Inferior parietal cortex (tissue), 1 donor: ENCODE measurements around the gene EIF2S1.
"Not testable (repeated sequence)": the region's sequence is repeated elsewhere in the genome, so short reads cannot be mapped to it uniquely, and the experiment has no call there.

Experiments
- DNase-seq: peaks from one replicate; pipeline ENCODE4 v3.0.0-alpha.2; 2016; ENCODE audit errors: extremely low spot score

The EIF2S1 gene

GRCh38 chr14:67359775-67360469 is at the start of gene EIF2S1, which contains the start of gene ATP6V1D:
Gene EIF2S1, plus strand, starts transcription at chr14:67360328. Its CDS starts 4,440 bp downstream, at chr14:67364768.
Gene ATP6V1D, minus strand, starts transcription at chr14:67359804. Its CDS starts 106 bp downstream, at chr14:67359698.
- DNase-seq = peak; percentile 99

- DNase-seq = no peak
These were observed 48.3 kb upstream of the EIF2S1 start for GRCh38 chr14:67311868-67312267.

DNA sequence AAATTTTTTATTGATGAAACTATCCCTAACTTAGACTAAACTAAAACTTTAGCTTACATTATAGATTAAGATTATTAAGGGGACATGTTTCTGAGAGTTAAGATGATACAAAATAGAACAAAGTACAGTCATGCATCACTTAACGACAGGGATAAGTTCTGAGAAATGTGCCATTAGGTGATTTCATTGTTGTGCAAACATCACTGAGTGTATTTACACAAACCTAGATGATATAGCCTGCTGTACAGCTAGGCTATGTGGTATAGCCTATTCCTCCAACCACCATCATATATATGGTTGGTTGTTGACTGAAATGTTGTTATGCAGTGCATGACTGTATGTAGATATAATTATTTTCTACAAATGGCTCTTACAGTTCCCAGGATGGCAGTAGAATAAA is 47.0 kb upstream of the EIF2S1 start:
- DNase-seq = no peak

DNA sequence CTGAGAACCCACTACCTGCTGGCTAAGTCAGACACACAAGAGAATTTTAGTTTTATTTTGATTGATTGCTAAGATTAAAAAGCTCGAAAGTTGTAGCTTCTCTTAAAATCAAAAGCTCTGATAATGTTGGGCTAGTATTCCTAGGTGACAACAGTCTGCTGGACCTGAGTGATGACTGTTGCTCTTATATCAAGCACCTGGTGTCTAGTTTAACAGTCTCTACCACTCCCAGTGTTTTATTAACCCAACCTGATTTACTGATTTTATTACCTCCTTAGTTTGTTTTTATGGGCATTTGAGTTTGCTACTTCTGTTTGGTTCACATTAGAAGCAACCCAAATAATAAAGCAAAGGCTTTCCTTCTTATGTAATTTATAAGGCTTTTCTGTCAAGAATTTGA is 42.3 kb upstream of the EIF2S1 start:
- no peak for DNase-seq

DNA sequence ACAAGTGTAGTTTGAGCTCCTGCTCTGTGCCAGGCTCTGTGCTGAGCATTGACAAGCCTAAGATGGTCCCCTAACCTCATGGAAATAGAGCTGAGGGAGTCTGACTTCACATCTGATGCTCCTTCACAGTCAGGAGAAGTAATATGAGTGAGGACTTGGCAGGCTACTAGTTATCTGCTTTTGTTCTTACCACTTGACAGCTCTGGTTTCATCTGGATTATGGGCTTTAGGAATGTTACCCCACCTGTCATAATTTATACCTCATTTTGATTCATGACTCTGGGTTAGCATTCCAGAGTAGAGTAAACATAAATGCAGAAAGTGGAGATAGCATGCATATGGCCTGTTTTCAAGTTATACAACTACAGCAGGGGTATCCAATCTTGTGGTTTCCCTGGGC is 41.0 kb upstream of the EIF2S1 start:
- DNase-seq = no peak

DNA sequence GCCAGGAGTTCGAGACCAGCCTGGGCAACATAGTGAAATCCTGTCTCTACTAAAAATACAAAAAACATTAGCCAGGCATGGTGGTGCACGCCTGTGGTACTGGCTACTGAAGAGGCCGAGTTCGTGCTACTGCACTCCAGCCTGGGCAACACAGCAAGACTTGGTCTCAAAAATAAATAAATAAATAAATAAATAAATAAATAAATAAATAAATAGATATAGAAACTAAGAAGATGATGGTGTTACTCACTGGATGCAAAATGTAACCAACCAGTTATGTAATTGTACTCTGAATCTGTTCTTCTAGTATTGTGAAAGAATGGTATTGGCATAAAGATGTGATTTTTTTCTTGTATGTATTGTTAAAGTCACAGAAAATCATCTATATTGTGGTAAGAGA is 30.5 kb upstream of the EIF2S1 start:
- not testable (repeated sequence) for DNase-seq

GRCh38 chr14:67331368-67332125 is 28.6 kb upstream of the EIF2S1 start:
- DNase-seq = no peak

GRCh38 chr14:67332468-67332867 is 27.7 kb upstream of the EIF2S1 start:
- DNase-seq = no peak

GRCh38 chr14:67335781-67336180 is 24.3 kb upstream of the EIF2S1 start:
- no peak for DNase-seq

DNA sequence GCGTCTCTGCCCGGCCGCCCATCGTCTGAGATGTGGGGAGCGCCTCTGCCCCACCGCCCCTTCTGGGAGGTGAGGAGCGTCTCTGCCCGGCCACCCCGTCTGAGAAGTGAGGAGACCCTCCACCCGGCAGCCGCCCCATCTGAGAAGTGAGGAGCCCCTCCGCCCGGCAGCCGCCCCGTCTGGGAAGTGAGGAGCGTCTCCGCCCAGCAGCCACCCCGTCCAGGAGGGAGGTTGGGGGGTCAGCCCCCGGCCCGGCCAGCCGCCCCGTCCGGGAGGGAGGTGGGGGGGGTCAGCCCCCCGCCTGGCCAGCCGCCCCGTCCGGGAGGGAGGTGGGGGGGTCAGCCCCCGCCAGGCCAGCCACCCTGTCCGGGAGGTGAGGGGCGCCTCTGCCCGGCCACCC is 18.9 kb upstream of the EIF2S1 start:
- not testable (repeated sequence) for DNase-seq

DNA sequence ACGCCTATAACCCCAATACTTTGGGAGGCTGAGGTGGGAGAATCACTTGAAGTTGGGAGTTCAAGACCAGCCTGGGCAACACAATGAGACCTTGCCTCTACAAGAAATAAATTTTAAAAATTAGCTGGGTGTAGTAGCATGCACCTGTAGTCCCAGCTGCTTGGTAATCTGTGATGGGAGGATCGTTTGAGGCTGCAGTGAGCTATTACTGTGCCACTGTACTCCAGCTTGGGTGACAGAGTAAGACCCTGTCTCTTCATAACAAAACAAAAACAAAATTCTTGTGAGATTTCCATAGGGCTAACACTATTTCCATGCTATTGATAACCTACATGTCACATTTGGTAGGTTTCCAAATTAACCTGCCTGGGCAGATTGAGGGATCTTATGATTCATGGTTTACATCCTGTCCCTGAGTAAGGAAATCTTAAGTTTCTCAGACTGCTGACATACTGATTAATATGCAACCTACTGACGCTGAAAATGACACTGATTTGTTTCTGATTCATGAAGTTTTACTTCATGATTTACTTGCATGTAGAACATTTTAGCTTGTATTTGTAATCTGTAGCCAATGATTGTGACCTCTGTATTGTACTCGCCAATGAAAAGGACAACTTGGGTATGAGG is 16.4 kb upstream of the EIF2S1 start:
- no peak for DNase-seq

GRCh38 chr14:67345583-67345982 is 14.5 kb upstream of the EIF2S1 start:
- DNase-seq = no peak

DNA sequence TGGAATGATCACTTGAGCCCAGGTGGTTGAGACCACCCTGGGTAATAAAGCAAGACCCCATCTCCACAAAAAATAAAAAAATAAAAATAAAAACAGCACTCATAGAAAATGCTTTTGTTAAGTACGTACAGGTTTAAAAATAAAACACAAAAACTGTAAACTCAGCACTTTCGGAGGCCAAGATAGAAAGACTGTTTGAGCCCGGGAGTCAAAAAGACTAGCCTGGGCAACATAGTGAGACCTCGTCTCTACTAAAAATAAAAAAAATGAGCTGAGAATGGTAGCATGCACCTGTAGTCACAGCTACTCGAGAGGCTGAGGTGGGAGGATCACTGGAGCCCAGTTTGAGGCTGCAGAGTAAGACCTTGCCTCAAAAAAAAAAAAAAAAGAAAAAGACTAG is 8.1 kb upstream of the EIF2S1 start:
- no peak for DNase-seq

GRCh38 chr14:67357186-67357968 is 2.8 kb upstream of the EIF2S1 start:
- DNase-seq = no peak

DNA sequence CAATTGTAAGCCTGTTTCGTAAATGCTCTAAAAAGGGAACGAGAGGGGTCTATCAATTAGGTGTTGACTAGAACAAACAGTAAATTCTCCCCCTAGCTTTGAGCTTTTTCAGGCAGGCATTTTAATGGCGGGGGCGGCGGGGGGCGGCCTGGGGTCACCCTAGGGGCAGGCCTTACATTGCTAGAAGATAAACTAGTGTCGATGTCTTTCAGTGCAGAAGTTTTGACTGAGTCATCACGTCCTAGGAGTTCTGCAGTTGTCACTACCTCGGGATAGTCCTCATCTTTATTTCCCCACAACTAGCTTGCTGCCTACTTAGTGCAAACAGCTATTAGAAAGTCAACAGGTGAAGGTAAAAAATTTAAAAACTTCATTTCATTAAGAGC is 2.2 kb upstream of the EIF2S1 start:
- no peak for DNase-seq

DNA sequence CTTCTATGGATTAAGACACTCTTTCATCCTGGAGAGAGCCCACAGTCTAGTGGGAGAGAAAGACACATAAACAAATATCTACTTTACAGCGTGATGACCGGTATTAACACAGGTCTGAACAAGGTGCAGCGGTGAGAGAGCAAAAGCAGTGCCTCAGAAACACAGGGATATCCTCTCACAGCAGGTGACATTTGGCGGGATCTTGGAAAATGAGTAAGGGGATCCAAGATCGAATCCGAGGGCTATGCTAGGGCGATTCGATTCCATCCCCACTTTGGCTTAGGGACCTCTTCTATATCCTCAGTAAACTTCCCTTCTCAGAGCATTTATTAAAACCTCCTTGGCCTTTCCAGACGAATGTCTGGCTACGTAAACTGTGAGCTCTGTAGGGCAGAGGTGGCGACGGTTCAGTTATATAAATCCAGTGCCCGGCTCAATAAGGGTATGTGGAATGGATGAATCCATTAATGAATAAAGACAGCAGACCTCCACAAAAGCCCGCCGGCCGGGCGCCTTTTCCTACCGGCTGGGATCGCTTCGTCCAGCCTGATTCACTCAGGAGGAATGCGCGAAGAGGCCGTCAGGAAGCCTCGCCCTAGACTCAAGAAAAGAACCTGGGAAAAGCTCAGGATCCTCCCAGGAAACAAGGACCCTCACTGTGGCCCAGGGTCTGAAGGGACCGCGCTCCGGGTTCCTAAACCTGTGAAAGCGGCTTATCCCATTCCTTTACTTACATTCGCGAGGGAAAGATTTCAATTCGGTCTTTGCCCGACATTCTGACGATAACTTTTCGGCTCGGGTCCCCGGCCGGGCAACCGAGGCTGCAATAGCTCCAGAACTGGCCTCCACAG is 979 bp upstream of the EIF2S1 start:
- DNase-seq = no peak

DNA sequence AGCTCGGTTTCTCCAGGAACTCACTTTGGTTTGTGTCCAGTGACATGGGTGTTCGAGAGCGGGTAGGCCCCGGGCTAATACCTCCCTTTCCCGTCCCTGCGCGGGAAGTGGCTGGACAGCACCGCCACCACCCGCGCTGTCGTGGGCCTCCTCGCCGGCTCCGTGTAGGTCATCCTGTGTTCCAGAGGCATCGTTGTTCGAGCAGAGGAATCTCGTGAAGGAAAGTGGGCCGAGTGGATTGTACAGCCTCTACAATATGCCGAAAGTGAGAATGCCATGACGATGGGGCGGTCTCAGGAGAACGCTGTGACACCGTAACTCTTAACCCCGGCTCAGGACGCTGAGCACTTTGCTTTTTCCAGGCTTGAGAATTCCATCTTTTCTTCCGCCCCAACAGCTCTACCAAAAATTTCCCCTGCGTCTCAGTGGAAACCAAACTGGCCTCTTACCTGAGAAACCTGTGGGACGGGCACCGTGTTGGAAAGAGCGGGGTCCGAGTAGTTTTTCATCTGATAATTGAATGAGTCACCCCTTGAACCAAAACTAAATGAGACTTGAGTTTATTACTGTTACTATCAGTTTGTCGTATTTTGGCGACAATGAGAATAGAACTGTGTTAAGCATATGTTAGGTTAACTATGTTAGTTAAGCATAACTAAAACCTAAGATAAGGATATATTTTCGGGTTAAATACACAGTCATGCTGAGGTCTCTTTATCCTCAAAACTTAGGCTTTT is 510 bp downstream of the EIF2S1 start:
- no peak for DNase-seq

DNA sequence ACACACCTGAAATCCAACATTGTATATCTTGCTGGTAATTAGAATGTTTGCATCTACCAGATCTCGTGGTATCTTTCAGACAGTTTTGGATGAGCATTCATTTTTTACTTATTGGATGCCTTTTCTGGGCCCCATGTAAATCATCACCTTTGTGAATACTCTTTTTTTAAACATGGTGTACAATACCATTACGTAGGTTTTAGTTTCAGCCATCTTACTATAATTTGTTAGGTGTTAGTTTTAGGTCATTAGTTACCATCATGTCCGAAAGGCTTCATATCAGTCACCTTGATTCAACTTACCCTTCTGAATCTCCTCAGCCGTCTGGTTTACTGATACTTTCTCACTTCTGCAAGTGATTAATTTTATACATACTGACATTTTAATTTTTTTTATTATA is 5.3 kb downstream of the EIF2S1 start:
- DNase-seq = no peak

DNA sequence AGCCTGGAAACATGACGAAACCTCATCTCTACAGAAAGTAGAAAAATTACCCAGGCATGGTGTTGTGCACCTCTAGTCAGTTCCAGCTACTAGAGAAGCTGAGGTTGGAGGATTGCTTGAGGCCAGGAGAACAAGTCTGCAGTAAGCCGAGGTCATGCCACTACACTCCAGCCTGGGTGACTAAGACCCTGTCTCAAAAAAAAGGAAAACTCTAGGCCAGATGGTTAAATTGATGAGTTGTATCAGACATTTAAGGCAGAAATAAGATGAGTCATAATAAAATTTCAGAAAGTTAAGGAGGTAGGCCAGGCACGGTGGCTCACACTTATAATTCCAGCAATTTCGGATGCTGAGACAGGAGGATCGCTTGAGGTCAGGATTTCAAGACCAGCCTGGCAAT is 10.7 kb downstream of the EIF2S1 start:
- DNase-seq = no peak
